GM21390 (cell line): Measurements from ENCODE around the gene MIS12.

ENCODE experiments used
- ATAC-seq: cut with Tn5 transposase; IDR thresholded peaks from one replicate; pipeline ENCODE4 v1.9.1; 2021; ENCODE audit not compliant: unreplicated experiment

The MIS12 gene

DNA sequence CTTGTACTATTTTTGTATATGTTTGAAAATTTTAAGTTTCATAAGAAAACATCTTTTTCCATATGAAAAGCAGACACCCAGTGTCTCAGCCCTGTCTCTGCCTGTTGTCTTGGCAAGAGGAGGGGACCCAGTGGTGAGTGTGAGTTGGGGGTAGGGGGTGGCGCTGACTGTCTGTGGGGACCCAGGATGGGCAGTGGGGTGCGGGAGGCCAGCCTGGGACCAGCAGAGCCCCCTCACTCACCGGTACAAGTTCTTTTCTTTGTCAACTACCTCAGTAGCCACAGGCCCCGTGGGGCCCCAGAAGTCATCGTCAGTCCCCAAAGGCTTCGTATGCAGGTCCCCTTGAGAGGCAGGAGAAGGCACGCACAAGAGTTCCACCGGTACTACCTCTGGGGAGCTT is 46.2 kb downstream of the MIS12 start:
- no peak for ATAC-seq

DNA sequence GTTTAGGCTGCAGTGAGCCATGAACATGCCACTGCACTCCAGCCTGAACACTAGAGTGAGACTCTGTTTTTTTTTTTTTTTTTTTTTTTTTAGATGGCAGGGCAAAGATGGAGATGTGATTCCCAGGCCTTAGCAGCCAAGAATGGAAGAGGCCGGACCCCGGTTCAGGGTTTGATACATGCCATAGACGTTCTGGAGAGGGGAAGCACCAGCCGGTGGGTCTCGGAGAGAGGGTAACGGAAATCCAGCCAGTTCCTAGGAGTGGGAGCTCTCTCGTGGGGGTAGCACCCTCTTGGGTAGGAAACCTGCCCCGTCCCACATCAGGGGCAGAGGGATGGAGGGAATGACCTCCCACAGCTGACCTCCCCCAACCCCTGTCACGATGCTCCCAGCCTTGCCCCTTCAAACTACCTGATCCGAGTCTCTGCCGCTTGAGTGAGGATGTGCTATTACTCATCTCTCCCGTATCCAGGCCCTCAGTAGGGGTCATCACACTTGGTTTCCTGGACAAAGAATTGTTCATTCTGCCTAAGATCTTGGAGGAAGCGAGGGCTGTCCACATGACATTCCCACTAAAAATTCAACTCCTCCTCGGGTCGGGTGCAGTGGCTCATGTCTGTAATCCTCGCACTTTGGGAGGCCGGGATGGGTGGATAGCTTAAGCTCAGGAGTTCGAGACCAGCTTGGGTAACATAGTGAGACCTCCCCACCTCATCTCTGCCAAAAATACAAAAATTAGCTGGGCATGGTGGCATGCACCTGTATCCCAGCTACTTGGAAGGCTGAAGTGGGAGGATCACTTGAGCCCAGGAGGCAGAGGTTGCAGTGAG is 47.3 kb downstream of the MIS12 start:
- no peak for ATAC-seq

DNA sequence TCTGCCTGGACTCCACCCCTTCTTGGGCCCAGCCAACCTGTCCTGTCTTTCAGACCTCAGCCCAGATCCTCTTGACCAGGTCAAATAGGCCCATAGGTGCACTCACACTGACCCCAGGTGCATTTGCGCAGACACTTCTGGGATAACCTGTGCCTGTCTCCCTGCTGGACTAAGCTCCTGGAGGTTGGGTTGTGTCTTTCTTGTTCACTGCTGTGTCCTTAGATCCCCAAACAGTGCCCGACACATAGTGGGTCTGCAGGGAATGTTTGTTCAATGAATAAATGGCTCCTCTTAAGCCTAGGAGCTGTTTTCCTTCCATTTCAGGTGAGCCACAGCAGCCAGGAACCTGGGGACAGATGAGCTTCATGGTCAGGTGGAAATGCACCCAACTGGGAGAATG is 49.1 kb downstream of the MIS12 start:
- no peak for ATAC-seq

DNA sequence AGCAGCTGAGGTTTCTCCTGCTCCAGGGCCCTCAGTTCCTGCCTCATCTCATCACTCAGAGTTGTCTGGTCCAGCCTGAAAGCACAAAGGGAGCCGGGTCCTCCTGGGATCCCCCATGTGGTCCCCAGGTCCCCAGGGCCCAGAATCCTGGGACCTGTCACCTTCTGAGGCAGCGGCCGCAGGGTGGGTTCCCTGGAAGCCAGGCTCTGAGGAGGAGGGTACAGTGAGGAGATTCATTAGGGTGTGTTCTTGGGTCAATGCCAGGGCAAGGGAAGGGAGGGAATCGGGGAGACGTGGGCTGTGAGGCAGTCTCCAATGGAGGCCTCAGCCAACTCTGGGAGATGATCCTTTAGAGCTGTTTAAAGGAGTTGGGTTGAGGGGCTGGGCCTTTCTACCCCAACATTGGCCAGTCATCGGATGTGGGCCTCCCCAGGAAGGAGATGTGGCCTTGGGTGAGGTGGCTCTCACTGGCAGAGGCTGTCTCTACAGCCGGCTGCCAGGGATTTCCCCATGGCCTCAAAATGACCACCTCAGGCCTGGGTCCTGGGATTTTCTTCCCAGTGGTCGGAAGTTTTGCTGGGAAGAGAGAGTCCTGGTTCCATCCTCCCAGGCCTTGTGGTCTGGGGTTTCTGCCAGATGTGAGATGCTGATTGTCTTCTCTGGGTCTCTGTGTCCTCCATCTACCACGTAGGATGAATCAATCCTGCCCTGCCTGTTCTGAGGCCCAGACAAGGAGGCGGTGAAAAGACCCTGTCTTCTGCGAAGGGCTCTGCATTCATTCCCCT is 50.7 kb downstream of the MIS12 start:
- no peak for ATAC-seq

- ATAC-seq = no peak
These were observed 52.9 kb downstream of the MIS12 start for GRCh38 chr17:5539286-5539685.

DNA sequence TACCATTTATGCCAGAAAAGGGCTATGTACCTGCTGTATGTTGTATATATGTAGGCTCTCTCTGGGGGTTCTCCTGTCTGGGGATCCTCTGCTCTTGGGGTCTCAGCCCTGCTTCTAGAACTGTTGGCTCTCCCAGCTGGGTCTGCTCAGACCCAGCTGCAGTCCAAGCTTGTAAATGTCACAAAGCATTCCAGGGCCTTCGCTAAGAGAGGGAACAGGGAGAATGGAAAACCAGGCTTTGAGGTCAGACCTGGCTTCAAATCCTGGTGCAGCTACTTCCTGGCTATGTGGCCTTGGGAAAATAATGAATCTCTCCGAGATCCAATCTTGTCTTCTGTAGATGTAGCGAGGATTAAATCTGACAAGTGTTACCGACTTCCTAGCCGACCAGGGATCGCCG is 54.0 kb downstream of the MIS12 start:
- ATAC-seq = no peak
